NB4 (cell line): Measurements from ENCODE around the gene NAMPT.

Source experiments
- CTCF ChIP-seq: IDR thresholded peaks from one replicate; pipeline ENCODE4 v1.5.1; 2012; ENCODE audit warnings: low read depth, low read length
- TF ChIP-seq, protein P1 (sequence below): IDR thresholded peaks from 2 replicates; pipeline ENCODE4 v1.6.1; 2011; ENCODE audit warnings: low read depth, low read length

- TF ChIP-seq, protein P1, sequence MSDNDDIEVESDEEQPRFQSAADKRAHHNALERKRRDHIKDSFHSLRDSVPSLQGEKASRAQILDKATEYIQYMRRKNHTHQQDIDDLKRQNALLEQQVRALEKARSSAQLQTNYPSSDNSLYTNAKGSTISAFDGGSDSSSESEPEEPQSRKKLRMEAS: no peak
- TF ChIP-seq CTCF: no peak
Measured at GRCh38 chr7:106236065-106236464, 48.7 kb downstream of the NAMPT start.
